ENCODE results near the gene TAAR1. TPM values are rescaled to one million over a fixed set of nuclear protein-coding genes. Genes with fewer than 3 reads are reported as not detected.

Gene TAAR1
- total and polyA plus RNA-seq, 2 experiments from 2014 or later = not detected

DNA sequence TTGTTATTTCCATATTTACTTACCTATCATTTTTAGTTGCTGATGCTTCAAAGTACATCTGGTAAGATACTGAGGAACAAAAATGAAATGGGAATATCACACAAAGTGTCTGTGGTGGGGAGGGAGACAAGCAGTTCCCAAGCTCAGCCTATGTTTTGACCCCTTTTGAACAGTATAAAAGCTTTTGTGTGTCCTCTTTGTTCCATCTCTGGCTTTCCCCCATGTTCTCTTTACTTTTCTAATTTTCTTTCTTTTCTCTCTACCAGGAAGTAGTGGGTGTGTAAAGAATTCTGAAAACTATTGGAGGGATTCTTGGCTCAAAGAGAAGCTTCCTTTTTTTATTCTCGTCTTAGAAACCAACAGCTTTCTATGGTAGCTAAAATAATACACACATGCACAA lies 42.3 kb downstream of the TAAR1 start:
- no peaks in the 10 kb centered on the region for H3K9me3 Mint-ChIP-seq
- DNase-seq (ENCODE audit: low spot score) = no peak
- H3K27me3 Mint-ChIP-seq (ENCODE audit: insufficient read depth, low read depth, poor library complexity) = no peaks in the 10 kb centered on the region
- Histone ChIP-seq H3K27me3 (ENCODE audit: insufficient read depth) (no peaks in the 10 kb centered on the region), H3K9me2 (ENCODE audit: insufficient read depth) (no peaks in the 10 kb centered on the region), H3K4me2 (no peak overlapping the region), H3K36me3 (ENCODE audit: insufficient read depth) (no peaks in the 10 kb centered on the region), H3F3A (replicated peaks; ENCODE audit: low read depth) (no peaks in the 10 kb centered on the region), H4K20me1 (replicated peaks; ENCODE audit: insufficient read depth) (no peaks in the 10 kb centered on the region), H3K79me2 (replicated peaks; ENCODE audit: insufficient read depth) (no peaks in the 10 kb centered on the region), H2AFZ (0 out of 2 replicates have a peak overlapping the region, but pooled peaks have one; percentile 6), H3K4me1 (ENCODE audit: insufficient read depth) (no peaks in the 10 kb centered on the region), H3K27ac (ENCODE audit: low read depth) (no peak overlapping the region), H3K4me3 (no peak overlapping the region)
- H3K4me1 Mint-ChIP-seq = peaks cover 4% of the 10 kb centered on the region; the same call in 2 of the 3 replicates
- TF ChIP-seq ZNF331 (CRISPR knock-in tag; IDR thresholded peaks at IDR 0.05; ENCODE audit: low read depth) (no peak), EZH2phosphoT487 (IDR thresholded peaks at IDR 0.05; ENCODE audit: unreplicated experiment) (no peak), CREB1 (CRISPR knock-in tag; IDR thresholded peaks at IDR 0.05; ENCODE audit: low read depth) (no peak), JUNB (IDR thresholded peaks at IDR 0.05; ENCODE audit: unreplicated experiment) (no peak), STAT1 (IDR thresholded peaks at IDR 0.05; ENCODE audit: unreplicated experiment) (no peak)
- TF ChIP-seq, protein P1, sequence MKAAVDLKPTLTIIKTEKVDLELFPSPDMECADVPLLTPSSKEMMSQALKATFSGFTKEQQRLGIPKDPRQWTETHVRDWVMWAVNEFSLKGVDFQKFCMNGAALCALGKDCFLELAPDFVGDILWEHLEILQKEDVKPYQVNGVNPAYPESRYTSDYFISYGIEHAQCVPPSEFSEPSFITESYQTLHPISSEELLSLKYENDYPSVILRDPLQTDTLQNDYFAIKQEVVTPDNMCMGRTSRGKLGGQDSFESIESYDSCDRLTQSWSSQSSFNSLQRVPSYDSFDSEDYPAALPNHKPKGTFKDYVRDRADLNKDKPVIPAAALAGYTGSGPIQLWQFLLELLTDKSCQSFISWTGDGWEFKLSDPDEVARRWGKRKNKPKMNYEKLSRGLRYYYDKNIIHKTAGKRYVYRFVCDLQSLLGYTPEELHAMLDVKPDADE (IDR thresholded peaks at IDR 0.05) = no peak
- TF ChIP-seq, protein P2, sequence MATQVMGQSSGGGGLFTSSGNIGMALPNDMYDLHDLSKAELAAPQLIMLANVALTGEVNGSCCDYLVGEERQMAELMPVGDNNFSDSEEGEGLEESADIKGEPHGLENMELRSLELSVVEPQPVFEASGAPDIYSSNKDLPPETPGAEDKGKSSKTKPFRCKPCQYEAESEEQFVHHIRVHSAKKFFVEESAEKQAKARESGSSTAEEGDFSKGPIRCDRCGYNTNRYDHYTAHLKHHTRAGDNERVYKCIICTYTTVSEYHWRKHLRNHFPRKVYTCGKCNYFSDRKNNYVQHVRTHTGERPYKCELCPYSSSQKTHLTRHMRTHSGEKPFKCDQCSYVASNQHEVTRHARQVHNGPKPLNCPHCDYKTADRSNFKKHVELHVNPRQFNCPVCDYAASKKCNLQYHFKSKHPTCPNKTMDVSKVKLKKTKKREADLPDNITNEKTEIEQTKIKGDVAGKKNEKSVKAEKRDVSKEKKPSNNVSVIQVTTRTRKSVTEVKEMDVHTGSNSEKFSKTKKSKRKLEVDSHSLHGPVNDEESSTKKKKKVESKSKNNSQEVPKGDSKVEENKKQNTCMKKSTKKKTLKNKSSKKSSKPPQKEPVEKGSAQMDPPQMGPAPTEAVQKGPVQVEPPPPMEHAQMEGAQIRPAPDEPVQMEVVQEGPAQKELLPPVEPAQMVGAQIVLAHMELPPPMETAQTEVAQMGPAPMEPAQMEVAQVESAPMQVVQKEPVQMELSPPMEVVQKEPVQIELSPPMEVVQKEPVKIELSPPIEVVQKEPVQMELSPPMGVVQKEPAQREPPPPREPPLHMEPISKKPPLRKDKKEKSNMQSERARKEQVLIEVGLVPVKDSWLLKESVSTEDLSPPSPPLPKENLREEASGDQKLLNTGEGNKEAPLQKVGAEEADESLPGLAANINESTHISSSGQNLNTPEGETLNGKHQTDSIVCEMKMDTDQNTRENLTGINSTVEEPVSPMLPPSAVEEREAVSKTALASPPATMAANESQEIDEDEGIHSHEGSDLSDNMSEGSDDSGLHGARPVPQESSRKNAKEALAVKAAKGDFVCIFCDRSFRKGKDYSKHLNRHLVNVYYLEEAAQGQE (IDR thresholded peaks at IDR 0.05; ENCODE audit: unreplicated experiment) = no peak
- TF ChIP-seq, protein P3, sequence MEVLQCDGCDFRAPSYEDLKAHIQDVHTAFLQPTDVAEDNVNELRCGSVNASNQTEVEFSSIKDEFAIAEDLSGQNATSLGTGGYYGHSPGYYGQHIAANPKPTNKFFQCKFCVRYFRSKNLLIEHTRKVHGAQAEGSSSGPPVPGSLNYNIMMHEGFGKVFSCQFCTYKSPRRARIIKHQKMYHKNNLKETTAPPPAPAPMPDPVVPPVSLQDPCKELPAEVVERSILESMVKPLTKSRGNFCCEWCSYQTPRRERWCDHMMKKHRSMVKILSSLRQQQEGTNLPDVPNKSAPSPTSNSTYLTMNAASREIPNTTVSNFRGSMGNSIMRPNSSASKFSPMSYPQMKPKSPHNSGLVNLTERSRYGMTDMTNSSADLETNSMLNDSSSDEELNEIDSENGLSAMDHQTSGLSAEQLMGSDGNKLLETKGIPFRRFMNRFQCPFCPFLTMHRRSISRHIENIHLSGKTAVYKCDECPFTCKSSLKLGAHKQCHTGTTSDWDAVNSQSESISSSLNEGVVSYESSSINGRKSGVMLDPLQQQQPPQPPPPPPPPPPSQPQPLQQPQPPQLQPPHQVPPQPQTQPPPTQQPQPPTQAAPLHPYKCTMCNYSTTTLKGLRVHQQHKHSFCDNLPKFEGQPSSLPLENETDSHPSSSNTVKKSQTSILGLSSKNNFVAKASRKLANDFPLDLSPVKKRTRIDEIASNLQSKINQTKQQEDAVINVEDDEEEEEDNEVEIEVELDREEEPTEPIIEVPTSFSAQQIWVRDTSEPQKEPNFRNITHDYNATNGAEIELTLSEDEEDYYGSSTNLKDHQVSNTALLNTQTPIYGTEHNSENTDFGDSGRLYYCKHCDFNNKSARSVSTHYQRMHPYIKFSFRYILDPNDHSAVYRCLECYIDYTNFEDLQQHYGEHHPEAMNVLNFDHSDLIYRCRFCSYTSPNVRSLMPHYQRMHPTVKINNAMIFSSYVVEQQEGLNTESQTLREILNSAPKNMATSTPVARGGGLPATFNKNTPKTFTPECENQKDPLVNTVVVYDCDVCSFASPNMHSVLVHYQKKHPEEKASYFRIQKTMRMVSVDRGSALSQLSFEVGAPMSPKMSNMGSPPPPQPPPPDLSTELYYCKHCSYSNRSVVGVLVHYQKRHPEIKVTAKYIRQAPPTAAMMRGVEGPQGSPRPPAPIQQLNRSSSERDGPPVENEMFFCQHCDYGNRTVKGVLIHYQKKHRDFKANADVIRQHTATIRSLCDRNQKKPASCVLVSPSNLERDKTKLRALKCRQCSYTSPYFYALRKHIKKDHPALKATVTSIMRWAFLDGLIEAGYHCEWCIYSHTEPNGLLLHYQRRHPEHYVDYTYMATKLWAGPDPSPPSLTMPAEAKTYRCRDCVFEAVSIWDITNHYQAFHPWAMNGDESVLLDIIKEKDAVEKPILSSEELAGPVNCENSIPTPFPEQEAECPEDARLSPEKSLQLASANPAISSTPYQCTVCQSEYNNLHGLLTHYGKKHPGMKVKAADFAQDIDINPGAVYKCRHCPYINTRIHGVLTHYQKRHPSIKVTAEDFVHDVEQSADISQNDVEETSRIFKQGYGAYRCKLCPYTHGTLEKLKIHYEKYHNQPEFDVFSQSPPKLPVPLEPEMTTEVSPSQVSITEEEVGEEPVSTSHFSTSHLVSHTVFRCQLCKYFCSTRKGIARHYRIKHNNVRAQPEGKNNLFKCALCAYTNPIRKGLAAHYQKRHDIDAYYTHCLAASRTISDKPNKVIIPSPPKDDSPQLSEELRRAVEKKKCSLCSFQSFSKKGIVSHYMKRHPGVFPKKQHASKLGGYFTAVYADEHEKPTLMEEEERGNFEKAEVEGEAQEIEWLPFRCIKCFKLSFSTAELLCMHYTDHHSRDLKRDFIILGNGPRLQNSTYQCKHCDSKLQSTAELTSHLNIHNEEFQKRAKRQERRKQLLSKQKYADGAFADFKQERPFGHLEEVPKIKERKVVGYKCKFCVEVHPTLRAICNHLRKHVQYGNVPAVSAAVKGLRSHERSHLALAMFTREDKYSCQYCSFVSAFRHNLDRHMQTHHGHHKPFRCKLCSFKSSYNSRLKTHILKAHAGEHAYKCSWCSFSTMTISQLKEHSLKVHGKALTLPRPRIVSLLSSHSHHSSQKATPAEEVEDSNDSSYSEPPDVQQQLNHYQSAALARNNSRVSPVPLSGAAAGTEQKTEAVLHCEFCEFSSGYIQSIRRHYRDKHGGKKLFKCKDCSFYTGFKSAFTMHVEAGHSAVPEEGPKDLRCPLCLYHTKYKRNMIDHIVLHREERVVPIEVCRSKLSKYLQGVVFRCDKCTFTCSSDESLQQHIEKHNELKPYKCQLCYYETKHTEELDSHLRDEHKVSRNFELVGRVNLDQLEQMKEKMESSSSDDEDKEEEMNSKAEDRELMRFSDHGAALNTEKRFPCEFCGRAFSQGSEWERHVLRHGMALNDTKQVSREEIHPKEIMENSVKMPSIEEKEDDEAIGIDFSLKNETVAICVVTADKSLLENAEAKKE (CRISPR knock-in tag; IDR thresholded peaks at IDR 0.05) = no peak
- no peak overlapping the region for H3K27ac Mint-ChIP-seq
- H3K36me3 Mint-ChIP-seq (ENCODE audit: low read depth) = no peaks in the 10 kb centered on the region
- ATAC-seq = no peak
- H3K4me3 Mint-ChIP-seq = no peak overlapping the region
